DND-41 (cell line): ENCODE data around the gene RUNX1.

Experiments
- EZH2 ChIP-seq: IDR thresholded peaks from 3 replicates; pipeline ENCODE4 v1.6.1; 2012; ENCODE audit warnings: borderline replicate concordance, low read depth, mild to moderate bottlenecking, moderate library complexity, low read length, inconsistent platforms; ENCODE audit not compliant: severe bottlenecking
- TF ChIP-seq, protein P1 (sequence below): IDR thresholded peaks from 2 replicates; pipeline ENCODE4 v1.5.1; 2012; ENCODE audit warnings: borderline replicate concordance, low read length, moderate library complexity, mild to moderate bottlenecking; ENCODE audit not compliant: poor library complexity, severe bottlenecking; ENCODE audit errors: extremely low read depth

DNA sequence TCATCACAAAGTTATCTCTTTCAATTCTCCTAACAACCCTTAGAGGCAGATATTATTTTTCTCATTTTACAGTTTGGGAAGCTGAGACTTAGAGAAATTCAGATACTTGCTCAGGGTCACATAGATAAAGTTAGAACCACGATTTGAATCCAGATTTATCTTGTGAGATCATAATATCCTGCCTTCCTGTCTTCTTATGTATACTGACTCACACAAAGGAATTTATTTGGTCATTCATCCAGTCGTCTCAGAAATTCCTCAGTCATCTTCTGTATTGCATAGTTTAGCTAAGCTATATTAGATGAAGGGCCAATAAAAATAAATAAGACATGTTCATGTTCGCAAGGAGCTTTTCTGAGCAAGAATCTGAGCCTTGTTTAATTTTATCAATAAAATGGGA lies 35.8 kb upstream of the RUNX1 start:
- TF ChIP-seq, protein P1, sequence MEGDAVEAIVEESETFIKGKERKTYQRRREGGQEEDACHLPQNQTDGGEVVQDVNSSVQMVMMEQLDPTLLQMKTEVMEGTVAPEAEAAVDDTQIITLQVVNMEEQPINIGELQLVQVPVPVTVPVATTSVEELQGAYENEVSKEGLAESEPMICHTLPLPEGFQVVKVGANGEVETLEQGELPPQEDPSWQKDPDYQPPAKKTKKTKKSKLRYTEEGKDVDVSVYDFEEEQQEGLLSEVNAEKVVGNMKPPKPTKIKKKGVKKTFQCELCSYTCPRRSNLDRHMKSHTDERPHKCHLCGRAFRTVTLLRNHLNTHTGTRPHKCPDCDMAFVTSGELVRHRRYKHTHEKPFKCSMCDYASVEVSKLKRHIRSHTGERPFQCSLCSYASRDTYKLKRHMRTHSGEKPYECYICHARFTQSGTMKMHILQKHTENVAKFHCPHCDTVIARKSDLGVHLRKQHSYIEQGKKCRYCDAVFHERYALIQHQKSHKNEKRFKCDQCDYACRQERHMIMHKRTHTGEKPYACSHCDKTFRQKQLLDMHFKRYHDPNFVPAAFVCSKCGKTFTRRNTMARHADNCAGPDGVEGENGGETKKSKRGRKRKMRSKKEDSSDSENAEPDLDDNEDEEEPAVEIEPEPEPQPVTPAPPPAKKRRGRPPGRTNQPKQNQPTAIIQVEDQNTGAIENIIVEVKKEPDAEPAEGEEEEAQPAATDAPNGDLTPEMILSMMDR, result no peak
- no peak for TF ChIP-seq EZH2
